Measurements from ENCODE around the gene AGXT2. TPM values are rescaled to one million over a fixed set of nuclear protein-coding genes. Genes with fewer than 3 reads are reported as not detected.

AGXT2 gene
- total RNA-seq, 1 experiment from 2014 or later: not detected

- Histone ChIP-seq H4K8ac (replicated peaks; ENCODE audit: insufficient read length, low read depth, low read length) (no peak overlapping the region), H2AK5ac (ENCODE audit: insufficient read length, low read length) (no peak overlapping the region), H3K4ac (ENCODE audit: low read depth, low read length) (no peak overlapping the region), H3K4me1 (ENCODE audit: insufficient read depth, low read length) (no peaks in the 10 kb centered on the region), H2BK5ac (ENCODE audit: insufficient read length, low read length) (no peak overlapping the region), H3K56ac (ENCODE audit: insufficient read length, low read depth, low read length) (no peak overlapping the region), H3T11ph (ENCODE audit: low read length) (no peak overlapping the region), H2AFZ (ENCODE audit: low read length) (no peak overlapping the region), H3K27me3 (ENCODE audit: insufficient read depth, low read length) (no peaks in the 10 kb centered on the region), H2BK12ac (ENCODE audit: insufficient read length, low read depth, low read length) (no peak overlapping the region), H3K23ac (ENCODE audit: insufficient read length, low read depth, low read length) (no peak overlapping the region), H3K14ac (ENCODE audit: insufficient read depth, low read length) (no peak overlapping the region), H3K23me2 (ENCODE audit: insufficient read length, low read depth, low read length, poor library complexity, severe bottlenecking) (no peaks in the 10 kb centered on the region), H3K9me3 (ENCODE audit: control insufficient read depth, low read depth, low read length) (no peaks in the 10 kb centered on the region), H3K18ac (ENCODE audit: insufficient read length, low read depth, low read length) (no peak overlapping the region), H2BK120ac (ENCODE audit: low read depth, low read length, poor library complexity, severe bottlenecking) (no peak overlapping the region), H4K20me1 (ENCODE audit: control insufficient read depth, insufficient read depth, insufficient read length) (no peaks in the 10 kb centered on the region), H4K91ac (ENCODE audit: insufficient read length, low read depth, low read length) (no peak overlapping the region), H2BK20ac (ENCODE audit: low read depth, low read length, poor library complexity, severe bottlenecking) (no peak overlapping the region), H3K4me2 (ENCODE audit: insufficient read depth, insufficient read length, low read length) (no peak overlapping the region), H3K79me2 (ENCODE audit: insufficient read depth, low read length) (no peaks in the 10 kb centered on the region), H3K27ac (ENCODE audit: insufficient read length, low read depth, low read length) (no peak overlapping the region), H3K79me1 (ENCODE audit: insufficient read depth, low read depth, low read length, poor library complexity, severe bottlenecking) (no peaks in the 10 kb centered on the region), H4K5ac (ENCODE audit: insufficient read length, low read depth, low read length) (no peak overlapping the region), H2BK15ac (ENCODE audit: low read depth, low read length) (no peak overlapping the region), H3K9ac (ENCODE audit: extremely low read depth, insufficient read length, low read length) (no peak overlapping the region)
- WGBS (ENCODE audit: extremely low coverage, insufficient read length, low lambda C conversion rate): no CpG with 5 or more reads among the region's 3 CpGs
- TF ChIP-seq CTCF (conservative IDR thresholded peaks at IDR 0.05): no peak
- no peaks in the 10 kb centered on the region for H3K27me3 Mint-ChIP-seq (ENCODE audit: low read depth)
- DNase-seq: no peak
- H3K9me3 Mint-ChIP-seq: peaks cover 0 to under 1% of the 10 kb centered on the region in 2 experiments; a peak in 1 of 5 replicates
- no peak overlapping the region for H3K4me3 Mint-ChIP-seq
- peaks cover 14 to 15% of the 10 kb centered on the region in 2 experiments for H3K4me1 Mint-ChIP-seq
- H3K36me3 Mint-ChIP-seq (ENCODE audit: insufficient read depth in 1 of 3, low read depth in 3 of 3): no peaks in the 10 kb centered on the region
- no peak overlapping the region for H3K27ac Mint-ChIP-seq
Observed at GRCh38 chr5:35096216-35096615, 48.5 kb upstream of the AGXT2 start.

All from H9 (cell line).